Kidney epithelial cell (primary cell): Measurements from ENCODE around the gene PLD1. TPM values are rescaled to one million over a fixed set of nuclear protein-coding genes. Genes with fewer than 3 reads are reported as not detected.

Experiments
- DNase-seq: peaks from one replicate; pipeline ENCODE4 v3.0.0-alpha.2; 2010; ENCODE audit warnings: low read depth
- H3K27me3 ChIP-seq: 2 replicates; pipeline ENCODE4 v1.6.0; 2011; ENCODE audit warnings: low read length; ENCODE audit not compliant: control insufficient read depth, insufficient read depth
- H3K36me3 ChIP-seq: 2 replicates; pipeline ENCODE4 v1.5.1; 2011; ENCODE audit warnings: low read length; ENCODE audit not compliant: control insufficient read depth, insufficient read depth
- H3K4me3 ChIP-seq: 2 replicates; pipeline ENCODE4 v1.5.1; 2011; ENCODE audit warnings: low read depth, mild to moderate bottlenecking, control low read depth, low read length
- total RNA-seq: library from RNA; depleted of rRNA; stranded (reverse); fragments of >200 nt; gene quantifications from 2 replicates; pipeline ENCODE4 v1.2.3, GENCODE V29; 2015
- TF ChIP-seq, protein P1 (sequence below): IDR thresholded peaks from 2 replicates; pipeline ENCODE4 v1.5.1; 2011; ENCODE audit warnings: mild to moderate bottlenecking, moderate library complexity, low read length, control low read depth, inconsistent platforms; ENCODE audit not compliant: insufficient read depth, poor library complexity, severe bottlenecking

Gene PLD1
- total RNA-seq, 1 donor from 2014 or later: 5.8 TPM

DNA sequence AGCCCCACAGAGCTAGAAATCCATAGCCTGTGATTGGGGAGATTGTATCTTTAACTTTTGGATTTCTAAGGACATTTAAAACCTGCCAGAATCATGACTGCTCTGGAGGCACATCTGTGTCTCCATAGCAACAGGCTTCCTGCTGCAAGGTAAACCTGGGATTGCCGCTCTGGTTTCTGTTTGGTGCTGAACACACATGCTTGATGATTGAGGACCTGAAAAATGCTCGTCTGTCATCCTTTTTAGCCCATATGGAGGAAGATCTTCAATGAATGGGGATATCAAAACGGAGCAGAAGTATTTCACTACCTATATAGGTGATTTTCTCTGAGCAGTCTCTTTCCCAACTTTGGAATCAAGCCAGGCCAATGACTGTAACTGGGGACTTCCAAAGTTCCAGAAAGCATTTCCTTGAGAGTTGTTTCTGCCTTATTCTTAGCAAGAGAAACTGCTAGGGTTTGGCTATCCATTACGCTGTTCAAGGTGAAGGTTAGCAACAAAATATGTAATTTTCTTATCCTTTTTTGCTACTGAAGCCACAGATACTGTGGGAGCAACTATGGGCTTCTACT is 253.6 kb downstream of the PLD1 start:
- Histone ChIP-seq H3K4me3 (no peak overlapping the region), H3K27me3 (no peaks in the 10 kb centered on the region), H3K36me3 (no peaks in the 10 kb centered on the region)
- DNase-seq: peak; percentile 37
- TF ChIP-seq, protein P1, sequence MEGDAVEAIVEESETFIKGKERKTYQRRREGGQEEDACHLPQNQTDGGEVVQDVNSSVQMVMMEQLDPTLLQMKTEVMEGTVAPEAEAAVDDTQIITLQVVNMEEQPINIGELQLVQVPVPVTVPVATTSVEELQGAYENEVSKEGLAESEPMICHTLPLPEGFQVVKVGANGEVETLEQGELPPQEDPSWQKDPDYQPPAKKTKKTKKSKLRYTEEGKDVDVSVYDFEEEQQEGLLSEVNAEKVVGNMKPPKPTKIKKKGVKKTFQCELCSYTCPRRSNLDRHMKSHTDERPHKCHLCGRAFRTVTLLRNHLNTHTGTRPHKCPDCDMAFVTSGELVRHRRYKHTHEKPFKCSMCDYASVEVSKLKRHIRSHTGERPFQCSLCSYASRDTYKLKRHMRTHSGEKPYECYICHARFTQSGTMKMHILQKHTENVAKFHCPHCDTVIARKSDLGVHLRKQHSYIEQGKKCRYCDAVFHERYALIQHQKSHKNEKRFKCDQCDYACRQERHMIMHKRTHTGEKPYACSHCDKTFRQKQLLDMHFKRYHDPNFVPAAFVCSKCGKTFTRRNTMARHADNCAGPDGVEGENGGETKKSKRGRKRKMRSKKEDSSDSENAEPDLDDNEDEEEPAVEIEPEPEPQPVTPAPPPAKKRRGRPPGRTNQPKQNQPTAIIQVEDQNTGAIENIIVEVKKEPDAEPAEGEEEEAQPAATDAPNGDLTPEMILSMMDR: no peak

DNA sequence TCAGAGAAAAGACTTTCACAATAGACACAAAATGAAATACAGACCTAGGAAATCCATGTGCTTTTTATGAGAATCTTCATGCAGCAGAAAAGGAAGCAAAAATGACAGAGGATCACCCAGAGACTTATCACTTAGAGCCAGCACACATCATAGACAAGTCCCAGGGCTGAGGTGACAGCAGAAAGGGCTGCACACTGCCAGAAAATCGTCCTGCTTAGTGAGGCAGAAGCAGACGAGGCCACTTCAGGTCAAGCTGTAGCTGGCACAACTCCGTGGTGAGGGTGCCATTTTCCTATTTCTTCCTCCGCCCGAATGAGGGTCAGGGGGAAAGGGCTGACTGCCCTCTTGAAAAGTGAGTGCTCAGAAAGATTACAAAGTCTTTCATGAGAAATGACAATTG is 254.1 kb downstream of the PLD1 start:
- no peak overlapping the region for H3K4me3 ChIP-seq
- H3K36me3 ChIP-seq: no peaks in the 10 kb centered on the region
- no peak for DNase-seq
- H3K27me3 ChIP-seq: no peaks in the 10 kb centered on the region
- TF ChIP-seq, protein P1: no peak

DNA sequence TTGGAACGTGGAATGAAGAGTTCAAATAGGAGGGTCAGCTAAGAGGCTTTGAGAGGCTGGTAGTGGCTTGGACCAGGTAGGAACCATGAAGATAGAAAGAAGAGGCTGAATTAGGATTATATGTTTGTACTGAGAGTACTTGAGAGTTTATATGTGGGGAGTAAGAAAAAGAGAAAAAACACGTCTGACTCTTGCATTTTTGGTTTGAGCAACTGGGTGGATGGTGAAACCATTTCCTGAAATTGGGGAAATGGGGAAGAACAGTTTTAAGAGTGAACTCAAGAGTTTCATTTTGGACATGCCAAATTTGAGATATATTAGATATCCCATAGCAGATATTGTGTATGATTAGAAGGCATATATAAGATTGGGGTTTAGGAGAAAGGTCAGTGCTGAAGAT is 257.2 kb downstream of the PLD1 start:
- TF ChIP-seq, protein P1: no peak
- Histone ChIP-seq H3K27me3 (no peaks in the 10 kb centered on the region), H3K36me3 (no peaks in the 10 kb centered on the region), H3K4me3 (no peak overlapping the region)
- no peak for DNase-seq

DNA sequence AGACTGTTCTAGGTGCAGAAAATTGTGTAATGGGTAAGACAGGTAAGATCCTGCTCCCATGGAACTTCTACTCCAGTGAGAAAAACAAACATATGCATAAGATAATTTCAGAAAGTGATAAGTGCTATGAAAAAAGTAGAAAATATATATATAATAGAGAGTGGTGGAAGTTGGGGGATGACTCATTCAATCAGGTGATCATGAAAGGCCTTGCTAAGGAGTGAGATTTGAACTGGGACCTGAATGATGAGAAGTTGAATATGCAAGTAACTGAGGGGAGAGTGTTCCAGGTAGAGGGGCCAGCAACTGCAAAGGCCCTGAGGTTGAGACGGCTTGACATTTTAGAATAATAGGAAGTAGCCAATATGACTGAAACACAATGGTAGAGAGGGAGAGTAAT is 257.8 kb downstream of the PLD1 start:
- H3K36me3 ChIP-seq: no peaks in the 10 kb centered on the region
- no peaks in the 10 kb centered on the region for H3K27me3 ChIP-seq
- TF ChIP-seq, protein P1: no peak
- no peak overlapping the region for H3K4me3 ChIP-seq
- DNase-seq: no peak

DNA sequence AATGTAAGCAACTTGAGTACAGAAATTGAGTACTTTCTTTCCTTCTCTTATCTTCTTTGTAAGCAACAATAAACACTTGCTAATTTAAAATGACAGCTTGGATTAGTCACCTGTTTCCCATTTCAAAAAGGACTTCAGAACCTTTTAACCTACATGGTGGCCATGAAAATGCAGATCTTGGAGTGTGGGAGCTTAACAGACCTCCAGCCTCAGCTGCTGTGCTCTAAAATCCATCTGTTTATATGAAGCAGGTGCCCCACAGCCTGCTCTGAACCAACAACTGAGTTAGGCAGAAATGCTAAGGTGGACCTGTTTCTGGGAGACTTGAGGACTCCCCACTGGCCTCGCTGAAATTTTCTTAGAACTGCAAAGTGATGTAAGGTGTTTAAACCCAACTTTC is 259.0 kb downstream of the PLD1 start:
- TF ChIP-seq, protein P1: no peak
- no peak for DNase-seq
- H3K36me3 ChIP-seq: no peaks in the 10 kb centered on the region
- no peak overlapping the region for H3K4me3 ChIP-seq
- H3K27me3 ChIP-seq: no peaks in the 10 kb centered on the region

Other genes with a start within 250 kb of the PLD1 start
- gene TMEM212, start 32.9 kb upstream of the PLD1 start, total RNA-seq: not detected in 2 replicates
- gene FNDC3B, start 229.1 kb upstream of the PLD1 start, total RNA-seq: 70.2 and 71.3 TPM in 2 replicates